Esophagus muscularis mucosa (tissue), 4 donors: ENCODE measurements around the gene PUSL1. TPM values are rescaled to one million over a fixed set of nuclear protein-coding genes. Genes with fewer than 3 reads are reported as not detected.

Source experiments
- DNase-seq: peaks from one replicate; pipeline ENCODE4 v3.0.0-alpha.2; 2017; ENCODE audit errors: extremely low spot score
- H3K27ac ChIP-seq, 4 donors: fragments of 200-600 bp; sonication (generic); replicated peaks in 1 of 4; 1 replicate in 3 of 4; 2 replicates in 1 of 4; pipeline ENCODE4 v1.5.1; 2016 to 2019; ENCODE audit warnings: mild to moderate bottlenecking in 1 of 4
- H3K27me3 ChIP-seq, 4 donors: fragments of 200-600 bp; sonication (generic); one replicate each; pipeline versions ENCODE4 v1.5.1 to v1.6.0; 2016 to 2019
- H3K36me3 ChIP-seq, 4 donors: fragments of 200-600 bp; sonication (generic); one replicate each; pipeline ENCODE4 v1.5.1; 2016 to 2019
- H3K4me1 ChIP-seq, 4 donors: fragments of 200-600 bp; sonication (generic); one replicate each; pipeline ENCODE4 v1.5.1; 2016 to 2019
- H3K4me3 ChIP-seq, 4 donors: fragments of 200-600 bp; sonication (generic); 1 replicate in 2 of 4; 2 replicates in 2 of 4; pipeline ENCODE4 v1.5.1; 2016 to 2019; ENCODE audit warnings: mild to moderate bottlenecking in 4 of 4, moderate library complexity in 1 of 4
- H3K9me3 ChIP-seq, 4 donors: fragments of 200-600 bp; sonication (generic); 1 replicate in 3 of 4; 2 replicates in 1 of 4; pipeline ENCODE4 v1.5.1; 2016 to 2019
- EP300 ChIP-seq: sonication (generic); formaldehyde crosslinking; IDR thresholded peaks from one replicate; pipeline ENCODE4 v1.6.1; 2017; ENCODE audit warnings: antibody characterized with exemption
- POLR2A ChIP-seq: fragments of 450-650 bp; IDR thresholded peaks from one replicate; pipeline ENCODE4 v1.6.1; 2017; ENCODE audit warnings: antibody characterized with exemption, moderate library complexity, mild to moderate bottlenecking, low read depth
- POLR2AphosphoS5 ChIP-seq, 2 donors: sonication (generic); formaldehyde crosslinking; IDR thresholded peaks; one replicate each; pipeline ENCODE4 v1.6.1; 2017; ENCODE audit warnings: antibody characterized with exemption in 2 of 2
- WGBS: methylation state at CpG from one replicate; pipeline ENCODE4 v1.1.5; 2018; 5-methylcytosine and 5-hydroxymethylcytosine counted together
- intact Hi-C: fragments of 100-400 bp; cut with DNase I; formaldehyde crosslinking; loops from one replicate; pipeline ENCODE4 v1.15.1; 2023
- total RNA-seq, 4 donors: library from RNA; depleted of rRNA; stranded (reverse); fragments of >200 nt; gene quantifications; one replicate each; pipeline versions ENCODE4 v1.1.0 to v1.2.1, GENCODE V29; 2016
- TF ChIP-seq, protein P1 (sequence below), 3 experiments: fragments of 200-600 bp in 2 of 3; fragments of 450-650 bp in 1 of 3; sonication (generic) in 2 of 3; IDR thresholded peaks; one replicate each; pipeline ENCODE4 v1.5.1; 2017 to 2019; ENCODE audit warnings: antibody characterized with exemption in 3 of 3, mild to moderate bottlenecking in 2 of 3, moderate library complexity in 1 of 3

PUSL1 gene
- total RNA-seq, 4 donors from 2014 or later: 10.3 to 24.7 (median 21.7) TPM

DNA sequence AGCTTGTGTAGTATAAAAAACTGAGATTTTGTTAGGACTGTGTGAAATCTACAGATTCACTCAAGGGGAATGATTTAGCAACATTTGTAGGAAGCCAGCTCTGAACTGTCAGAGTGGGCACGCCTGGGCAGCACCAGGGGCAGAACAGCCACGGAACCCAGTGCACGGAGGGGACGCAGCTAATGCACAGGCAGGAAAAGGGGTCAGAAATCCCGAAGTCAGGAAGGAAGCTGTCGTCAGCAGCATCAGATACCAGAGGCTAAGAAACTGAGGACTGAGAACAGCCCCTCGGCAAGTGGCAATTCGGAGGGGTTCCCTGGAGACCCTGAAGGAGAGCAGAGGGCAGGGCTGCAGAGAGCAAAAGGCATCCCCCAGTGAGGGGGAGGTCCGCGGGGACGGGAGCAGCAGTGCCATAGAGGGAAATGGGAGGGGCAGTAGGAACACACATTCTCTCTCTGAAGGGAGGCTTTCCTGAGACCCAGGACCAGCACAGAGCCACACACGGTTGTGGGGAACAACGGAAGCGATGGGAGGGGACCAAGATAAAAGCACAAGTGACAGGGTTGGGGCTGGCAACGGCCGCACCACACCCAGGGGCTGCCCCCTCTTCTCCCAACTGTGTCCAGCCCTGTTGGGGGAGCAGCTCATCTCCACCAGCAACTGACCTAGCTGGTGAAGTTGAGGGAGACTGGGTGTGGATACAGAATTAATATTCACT, 47.4 kb upstream of the PUSL1 start:
- Histone ChIP-seq H3K36me3 (peaks cover 46 to 100% (median 88%) of the 10 kb centered on the region in 4 donors), H3K4me3 (no peak overlapping the region), H3K27ac (no peak overlapping the region), H3K9me3 (no peaks in the 10 kb centered on the region), H3K4me1 (peaks cover 0 to 23% (median 8%) of the 10 kb centered on the region in 4 donors), H3K27me3 (no peaks in the 10 kb centered on the region)
- intact Hi-C loops: no loop called here
- TF ChIP-seq, protein P1, sequence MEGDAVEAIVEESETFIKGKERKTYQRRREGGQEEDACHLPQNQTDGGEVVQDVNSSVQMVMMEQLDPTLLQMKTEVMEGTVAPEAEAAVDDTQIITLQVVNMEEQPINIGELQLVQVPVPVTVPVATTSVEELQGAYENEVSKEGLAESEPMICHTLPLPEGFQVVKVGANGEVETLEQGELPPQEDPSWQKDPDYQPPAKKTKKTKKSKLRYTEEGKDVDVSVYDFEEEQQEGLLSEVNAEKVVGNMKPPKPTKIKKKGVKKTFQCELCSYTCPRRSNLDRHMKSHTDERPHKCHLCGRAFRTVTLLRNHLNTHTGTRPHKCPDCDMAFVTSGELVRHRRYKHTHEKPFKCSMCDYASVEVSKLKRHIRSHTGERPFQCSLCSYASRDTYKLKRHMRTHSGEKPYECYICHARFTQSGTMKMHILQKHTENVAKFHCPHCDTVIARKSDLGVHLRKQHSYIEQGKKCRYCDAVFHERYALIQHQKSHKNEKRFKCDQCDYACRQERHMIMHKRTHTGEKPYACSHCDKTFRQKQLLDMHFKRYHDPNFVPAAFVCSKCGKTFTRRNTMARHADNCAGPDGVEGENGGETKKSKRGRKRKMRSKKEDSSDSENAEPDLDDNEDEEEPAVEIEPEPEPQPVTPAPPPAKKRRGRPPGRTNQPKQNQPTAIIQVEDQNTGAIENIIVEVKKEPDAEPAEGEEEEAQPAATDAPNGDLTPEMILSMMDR (IDR thresholded peaks at IDR 0.05): no peak
- no peak for TF ChIP-seq POLR2AphosphoS5 (IDR thresholded peaks at IDR 0.05)
- no peak for TF ChIP-seq POLR2A
- TF ChIP-seq EP300: no peak
- DNase-seq: no peak
- 68% methylated on average over 16 of the region's 16 CpGs for WGBS

DNA sequence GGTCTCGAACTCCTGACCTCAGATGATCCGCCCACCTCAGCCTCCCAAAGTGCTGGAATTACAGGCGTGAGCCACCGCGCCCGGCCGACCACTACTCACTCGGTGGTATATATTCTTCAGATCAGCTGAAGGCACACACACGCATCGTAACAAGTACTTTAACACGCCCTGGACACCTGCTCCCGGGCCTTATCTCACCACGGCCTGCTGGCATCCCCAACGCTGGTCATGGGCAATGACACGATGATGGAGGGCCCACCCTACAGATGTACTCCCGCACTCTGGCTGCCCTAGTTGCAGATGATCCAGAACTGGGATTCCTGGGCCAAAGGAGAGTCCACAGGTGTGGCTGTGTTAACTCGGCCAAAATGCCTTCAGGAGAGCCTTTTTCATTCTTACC, 46.3 kb upstream of the PUSL1 start:
- intact Hi-C loops: no loop called here

DNA sequence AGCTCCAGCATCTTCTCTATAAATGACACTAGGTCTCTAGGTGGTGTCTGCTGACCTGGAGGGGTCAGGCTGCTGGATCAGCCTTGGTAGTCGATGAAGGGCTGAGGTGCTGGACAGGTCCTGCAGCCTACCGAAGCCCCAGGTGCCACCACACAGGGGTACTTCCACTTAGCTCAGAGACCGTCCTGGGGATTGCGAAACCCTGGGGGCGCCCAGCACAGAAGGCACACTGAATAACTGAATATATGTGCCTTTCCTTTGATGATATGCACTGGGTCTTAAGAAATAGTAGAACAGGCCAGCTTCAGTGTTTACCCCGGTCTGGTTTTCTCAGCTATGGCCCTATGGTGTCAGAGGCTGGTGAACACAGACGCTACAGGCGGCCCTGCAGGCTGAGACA, 45.6 kb upstream of the PUSL1 start:
- H3K27me3 ChIP-seq: no peaks in the 10 kb centered on the region
- no peaks in the 10 kb centered on the region for H3K9me3 ChIP-seq
- peaks cover 0 to 22% (median 8%) of the 10 kb centered on the region in 4 donors for H3K4me1 ChIP-seq
- intact Hi-C loops: no loop called here
- H3K36me3 ChIP-seq: peaks cover 47 to 100% (median 93%) of the 10 kb centered on the region in 4 donors
- WGBS: 97% methylated on average over 4 of the region's 8 CpGs
- H3K4me3 ChIP-seq: no peak overlapping the region
- DNase-seq: no peak
- no peak overlapping the region for H3K27ac ChIP-seq
- TF ChIP-seq, protein P1 (IDR thresholded peaks at IDR 0.05): no peak
- no peak for TF ChIP-seq EP300
- no peak for TF ChIP-seq POLR2AphosphoS5 (IDR thresholded peaks at IDR 0.05)
- TF ChIP-seq POLR2A: no peak

More for the DNA sequence above, 46.3 kb upstream of the PUSL1 start:
- H3K27ac ChIP-seq: no peak overlapping the region
- H3K4me1 ChIP-seq: peaks cover 0 to 23% (median 8%) of the 10 kb centered on the region in 4 donors
- no peaks in the 10 kb centered on the region for H3K27me3 ChIP-seq
- WGBS: 96% methylated on average over 17 of the region's 17 CpGs
- no peaks in the 10 kb centered on the region for H3K9me3 ChIP-seq
- H3K36me3 ChIP-seq: peaks cover 44 to 100% (median 88%) of the 10 kb centered on the region in 4 donors
- TF ChIP-seq, protein P1 (IDR thresholded peaks at IDR 0.05): no peak
- TF ChIP-seq EP300 (no peak), POLR2AphosphoS5 (IDR thresholded peaks at IDR 0.05) (no peak), POLR2A (no peak)
- DNase-seq: no peak
- H3K4me3 ChIP-seq: no peak overlapping the region

DNA sequence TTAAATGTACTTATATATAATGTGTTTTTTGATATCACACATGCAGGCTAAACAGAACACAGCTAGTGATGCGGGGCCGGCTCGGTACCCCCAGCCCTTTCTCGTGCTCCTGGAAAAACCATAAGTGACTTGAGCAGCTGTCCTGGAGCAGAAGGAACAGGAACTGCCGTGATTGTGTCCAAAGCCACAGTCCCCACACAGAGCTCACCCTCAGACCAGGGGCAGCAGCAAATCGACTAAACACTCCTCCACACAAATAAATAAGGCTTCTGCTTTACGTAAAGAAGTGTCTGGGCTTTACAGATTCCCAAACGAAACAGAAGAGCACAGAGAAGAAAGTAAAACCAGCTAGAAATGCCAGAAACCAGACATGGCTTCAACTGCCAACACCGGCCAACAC, 44.4 kb upstream of the PUSL1 start:
- DNase-seq: no peak
- Histone ChIP-seq H3K27me3 (no peaks in the 10 kb centered on the region), H3K36me3 (peaks cover 46 to 99% (median 92%) of the 10 kb centered on the region in 4 donors), H3K9me3 (no peaks in the 10 kb centered on the region), H3K4me3 (no peak overlapping the region), H3K4me1 (peaks cover 0 to 26% (median 12%) of the 10 kb centered on the region in 4 donors), H3K27ac (no peak overlapping the region)
- WGBS: 82% methylated on average over 9 of the region's 9 CpGs
- intact Hi-C loops: no loop called here
- TF ChIP-seq, protein P1 (IDR thresholded peaks at IDR 0.05): no peak
- TF ChIP-seq POLR2AphosphoS5 (IDR thresholded peaks at IDR 0.05) (no peak), POLR2A (no peak), EP300 (no peak)
